Raji (cell line): ENCODE results near the gene MSI1.

Experiments
- POLR2A ChIP-seq: IDR thresholded peaks from 2 replicates; pipeline ENCODE4 v1.6.1; 2011; ENCODE audit warnings: low read depth, low read length, control low read depth; ENCODE audit not compliant: insufficient read depth

Gene MSI1

DNA sequence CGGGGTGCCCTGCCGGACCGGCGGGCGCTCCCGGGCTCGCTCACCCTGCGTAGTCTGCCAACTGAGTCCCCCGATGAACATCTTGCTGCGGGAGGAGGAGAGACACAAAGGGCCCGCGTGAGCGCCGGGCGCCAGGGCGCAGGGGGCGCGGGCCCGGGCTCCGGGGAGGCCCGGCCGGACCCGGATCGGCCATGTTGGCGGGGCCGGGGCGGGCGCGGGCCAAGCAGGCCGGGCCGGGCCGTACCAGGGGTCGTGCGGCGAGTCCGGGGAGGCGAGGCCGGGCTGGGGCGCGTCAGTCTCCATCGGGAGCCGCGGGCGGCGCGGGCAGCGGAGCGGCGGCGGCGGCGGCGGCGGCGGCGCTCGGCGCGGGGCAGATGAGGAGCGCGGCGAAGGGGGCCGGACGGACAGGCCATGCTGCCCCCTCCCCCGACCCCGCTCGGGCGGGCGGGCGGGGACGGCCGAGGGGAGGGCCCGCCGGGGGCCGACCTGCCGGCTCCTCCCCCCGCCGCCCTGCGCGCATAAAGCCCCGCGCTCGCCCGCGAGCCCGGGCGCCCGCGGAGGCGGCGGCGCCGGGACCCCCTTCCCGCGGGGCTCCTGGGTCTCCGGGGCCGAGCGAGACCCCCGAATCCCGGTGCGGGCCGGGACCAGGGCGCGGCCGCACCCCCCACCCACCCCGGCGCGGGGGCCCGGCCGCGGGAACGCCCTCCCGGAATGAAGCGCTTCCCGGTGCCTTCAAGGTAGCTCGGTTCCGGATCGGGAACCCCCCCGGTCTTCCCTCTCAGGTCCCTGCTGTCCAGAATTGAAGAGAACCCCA is at the start of gene MSI1:
TSS of gene MSI1 (minus strand) at position 376 of the 814 bp plus-strand sequence. CDS start at position 303, 73 bp downstream.
- TF ChIP-seq POLR2A = no peak

DNA sequence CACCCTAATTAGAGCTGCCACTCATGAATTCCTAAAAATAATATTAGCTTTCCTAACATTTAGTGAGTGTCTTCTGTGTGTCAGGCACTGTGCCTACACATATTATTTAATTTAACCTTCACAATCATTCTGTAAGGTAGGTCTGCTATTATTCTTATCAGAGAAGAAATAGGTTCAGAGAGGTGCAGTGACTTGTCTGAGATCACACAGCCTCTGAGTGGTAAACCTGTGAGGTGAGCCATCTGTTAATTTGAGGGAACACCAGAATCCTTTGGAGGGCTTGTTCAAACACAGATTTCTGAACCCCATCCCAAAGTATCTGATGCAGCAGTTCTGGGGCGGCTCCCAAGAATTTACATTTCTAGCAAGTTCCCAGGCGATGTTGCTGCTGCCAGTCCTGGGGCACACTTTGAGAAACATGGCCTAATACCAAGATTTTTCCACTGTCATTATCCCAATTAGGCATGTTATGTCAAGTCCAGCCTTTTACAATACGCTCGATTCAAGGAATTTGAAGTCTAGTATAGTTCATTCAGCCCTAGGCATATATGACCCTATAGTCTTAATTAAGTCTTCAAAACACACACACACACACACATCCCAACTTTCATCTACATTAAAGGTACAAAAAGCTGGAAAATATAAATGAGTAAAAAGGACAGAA is 49.1 kb upstream of the MSI1 start:
- TF ChIP-seq POLR2A = no peak

GRCh38 chr12:120416490-120417216 is 47.7 kb upstream of the MSI1 start:
- no peak for TF ChIP-seq POLR2A

GRCh38 chr12:120413901-120414695 is 45.1 kb upstream of the MSI1 start:
- TF ChIP-seq POLR2A = no peak

- TF ChIP-seq POLR2A = no peak
Measured at GRCh38 chr12:120412421-120412820, 43.5 kb upstream of the MSI1 start.

DNA sequence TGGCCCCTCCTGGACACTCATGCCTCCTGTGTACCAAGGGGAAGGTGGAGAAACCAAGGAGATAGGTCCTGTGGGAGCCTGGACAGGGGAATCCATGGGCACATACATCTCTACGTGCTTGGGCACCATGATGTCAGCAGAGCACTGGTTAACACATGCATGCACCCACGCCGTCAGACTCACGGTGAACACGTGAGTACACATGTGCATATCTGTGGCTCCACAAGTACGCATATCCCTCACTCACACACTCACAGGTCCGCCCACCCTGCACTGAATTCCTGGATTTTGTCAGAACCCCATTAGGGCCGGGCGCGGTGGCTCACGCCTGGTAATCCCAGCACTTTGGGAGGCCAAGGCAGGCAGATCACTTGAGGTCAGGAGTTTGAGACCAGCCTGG is 39.8 kb upstream of the MSI1 start:
- TF ChIP-seq POLR2A = no peak

DNA sequence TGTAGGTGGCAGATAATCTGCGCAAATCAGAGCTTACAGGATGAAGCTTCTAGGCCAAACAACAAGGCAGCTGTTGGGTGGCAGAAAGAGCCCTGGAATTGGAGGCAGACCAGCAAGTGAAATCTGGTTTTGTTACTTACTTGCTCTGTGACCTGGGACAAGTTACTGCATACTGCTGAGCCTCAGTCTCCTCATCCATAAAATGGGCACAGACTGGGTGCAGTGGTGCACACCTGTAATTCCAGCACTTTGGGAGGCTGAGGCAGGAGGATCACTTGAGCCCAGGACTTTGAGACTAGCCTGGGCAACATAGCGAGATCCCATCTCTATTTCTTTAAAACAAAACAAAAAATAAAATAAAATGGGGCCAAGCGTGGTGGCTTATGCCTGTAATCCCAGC is 37.6 kb upstream of the MSI1 start:
- TF ChIP-seq POLR2A = no peak

DNA sequence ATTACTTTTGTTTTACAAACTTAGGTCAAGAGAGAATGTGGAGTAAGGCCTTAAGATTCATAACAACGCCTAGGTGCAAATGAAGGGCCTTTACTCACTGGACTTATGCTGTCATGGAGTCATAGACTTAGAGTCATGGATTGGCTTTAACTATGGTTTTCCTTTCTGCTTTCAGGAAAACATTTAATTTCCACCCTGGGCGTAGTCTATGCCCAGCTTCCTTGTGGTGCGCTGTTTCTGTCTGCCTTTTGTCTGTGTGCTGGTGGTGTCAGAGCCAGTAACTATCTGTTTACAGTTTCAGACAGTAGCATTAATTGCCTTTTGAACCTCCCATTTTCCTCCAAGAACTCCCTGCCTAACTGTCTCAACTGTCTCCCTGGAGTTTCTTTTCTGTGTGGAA is 37.1 kb upstream of the MSI1 start:
- no peak for TF ChIP-seq POLR2A

- no peak for TF ChIP-seq POLR2A
Measured at GRCh38 chr12:120404271-120404670, 35.3 kb upstream of the MSI1 start.

GRCh38 chr12:120403869-120404268 is 34.9 kb upstream of the MSI1 start:
- no peak for TF ChIP-seq POLR2A

DNA sequence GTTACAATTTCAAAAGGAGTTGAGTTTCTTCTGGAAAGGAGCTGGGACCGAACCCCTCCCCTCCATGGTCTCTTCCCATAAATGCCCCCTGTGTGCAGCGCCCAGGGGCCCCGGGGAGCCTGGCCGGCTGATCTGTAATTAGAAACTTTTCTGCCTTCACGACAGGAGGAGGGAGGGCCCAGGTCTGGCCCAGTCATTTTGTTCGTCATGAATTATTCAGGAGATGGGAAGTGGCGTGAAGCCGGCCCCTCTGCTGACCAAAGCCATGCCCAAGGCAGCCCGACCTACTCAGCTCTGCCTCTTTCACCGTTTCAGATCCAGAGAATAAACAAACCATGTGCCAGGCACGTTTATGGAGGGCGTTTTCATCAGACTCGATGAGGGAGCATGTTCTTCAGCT is 33.3 kb upstream of the MSI1 start:
- no peak for TF ChIP-seq POLR2A

GRCh38 chr12:120399531-120399930 is 30.6 kb upstream of the MSI1 start:
- no peak for TF ChIP-seq POLR2A

- TF ChIP-seq POLR2A = no peak
Measured at GRCh38 chr12:120397824-120398540, 29.0 kb upstream of the MSI1 start.
